ACC112 (cell line): Measurements from ENCODE around the gene MED28.

Source experiments
- H2AFZ ChIP-seq: fragments of 200-600 bp; sonication (generic); one replicate; pipeline ENCODE4 v1.6.0; 2017; ENCODE audit warnings: antibody characterized with exemption, low read length; ENCODE audit not compliant: unreplicated experiment
- H3K27ac ChIP-seq: fragments of 200-600 bp; sonication (generic); 2 replicates; pipeline ENCODE4 v1.5.1; 2014; ENCODE audit warnings: low read depth, mild to moderate bottlenecking, antibody characterized with exemption, low read length, moderate library complexity
- H3K27me3 ChIP-seq: fragments of 200-600 bp; sonication (generic); 2 replicates; pipeline ENCODE4 v1.6.1; 2014; ENCODE audit warnings: mild to moderate bottlenecking, antibody characterized with exemption, low read length, moderate library complexity, mixed read lengths; ENCODE audit not compliant: insufficient read depth
- H3K36me3 ChIP-seq: fragments of 200-600 bp; sonication (generic); 2 replicates; pipeline ENCODE4 v1.6.1; 2016; ENCODE audit warnings: mild to moderate bottlenecking, antibody characterized with exemption, low read length, moderate library complexity, mixed read lengths; ENCODE audit not compliant: insufficient read depth
- H3K4me1 ChIP-seq: fragments of 200-600 bp; sonication (generic); one replicate; pipeline ENCODE4 v1.6.1; 2016; ENCODE audit warnings: low read length, mixed read lengths; ENCODE audit not compliant: insufficient read depth, unreplicated experiment, control insufficient read depth
- H3K4me3 ChIP-seq: fragments of 200-600 bp; sonication (generic); 2 replicates; pipeline ENCODE4 v1.5.1; 2014; ENCODE audit warnings: mild to moderate bottlenecking, low read depth, low read length
- H3K79me2 ChIP-seq: fragments of 200-600 bp; sonication (generic); one replicate; pipeline ENCODE4 v1.6.0; 2016; ENCODE audit warnings: low read length; ENCODE audit not compliant: control insufficient read depth, unreplicated experiment, insufficient read depth

The MED28 gene

GRCh38 chr4:17583941-17584340, 30.5 kb upstream of the MED28 start:
- peaks cover 83% of the 10 kb centered on the region for H3K36me3 ChIP-seq
- peaks cover 58% of the 10 kb centered on the region for H3K79me2 ChIP-seq
- H3K27ac ChIP-seq, result no peak overlapping the region
- H3K27me3 ChIP-seq, result no peaks in the 10 kb centered on the region
- H3K4me3 ChIP-seq, result no peak overlapping the region
- H3K4me1 ChIP-seq, result peaks cover 28% of the 10 kb centered on the region
- H2AFZ ChIP-seq, result no peak overlapping the region

- Histone ChIP-seq H2AFZ (no peak overlapping the region), H3K27ac (no peak overlapping the region), H3K4me1 (peaks cover 21% of the 10 kb centered on the region), H3K36me3 (peaks cover 79% of the 10 kb centered on the region), H3K27me3 (no peaks in the 10 kb centered on the region), H3K79me2 (peaks cover 53% of the 10 kb centered on the region), H3K4me3 (no peak overlapping the region)
Measured at GRCh38 chr4:17584521-17585213, 29.8 kb upstream of the MED28 start.

DNA sequence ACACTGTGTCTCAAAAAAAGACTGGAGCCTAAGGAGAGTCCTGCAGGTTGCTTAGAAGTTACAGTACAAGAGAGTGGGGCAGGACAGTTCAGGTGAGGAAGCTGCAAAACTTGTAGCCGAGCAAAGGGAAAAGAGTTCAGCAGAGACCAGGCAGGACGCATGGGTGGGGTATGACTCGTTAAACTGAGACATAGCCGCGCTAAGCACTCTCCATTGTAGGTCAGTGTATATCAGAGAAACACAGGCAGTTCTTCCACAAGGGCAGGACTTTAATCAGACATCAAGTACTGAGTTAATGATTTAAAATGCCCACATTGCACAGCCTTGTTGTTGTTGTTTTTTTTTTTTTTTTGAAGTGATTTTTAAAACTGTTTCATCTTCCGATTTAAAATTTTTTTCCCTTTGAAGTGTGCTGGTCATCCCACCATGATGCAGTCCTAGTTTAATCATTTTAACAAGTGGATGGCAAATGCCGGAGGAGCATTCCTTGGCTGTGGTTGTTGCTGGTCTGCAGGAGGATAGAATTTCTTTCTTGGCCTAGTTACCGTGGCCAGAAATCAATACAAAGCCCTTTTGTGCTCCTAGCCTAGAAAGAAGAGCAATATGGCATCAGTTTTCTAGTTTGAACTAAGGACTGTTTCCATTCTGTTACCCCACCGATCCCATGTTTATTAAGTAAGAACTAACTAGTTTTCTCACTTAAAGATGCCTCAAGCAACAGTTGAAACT, 27.2 kb upstream of the MED28 start:
- Histone ChIP-seq H3K27ac (no peak overlapping the region), H3K4me1 (no peaks in the 10 kb centered on the region), H3K79me2 (peaks cover 43% of the 10 kb centered on the region), H3K4me3 (no peak overlapping the region), H2AFZ (no peak overlapping the region), H3K36me3 (peaks cover 75% of the 10 kb centered on the region), H3K27me3 (no peaks in the 10 kb centered on the region)

DNA sequence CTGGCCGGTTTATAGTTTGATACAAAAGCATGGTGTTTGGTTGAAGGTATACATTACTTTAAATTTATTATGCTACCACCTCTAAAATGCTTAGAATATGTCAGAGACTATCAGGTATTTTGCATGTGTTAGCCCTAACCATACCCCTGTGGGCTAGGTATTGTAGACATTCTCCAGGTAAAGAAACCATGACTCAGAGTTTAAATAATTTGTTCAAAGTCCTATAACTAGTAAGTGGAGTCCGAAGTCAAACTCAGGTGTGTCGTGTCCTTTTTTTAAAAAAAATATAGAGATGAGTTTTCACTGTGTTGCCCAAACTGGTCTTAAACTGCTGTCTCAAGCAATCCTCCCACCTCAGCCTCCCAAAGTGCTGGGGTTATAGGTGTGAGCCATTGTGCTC, 25.1 kb upstream of the MED28 start:
- H3K27ac ChIP-seq, result no peak overlapping the region

GRCh38 chr4:17595471-17596005, 18.9 kb upstream of the MED28 start:
- Histone ChIP-seq H2AFZ (no peak overlapping the region), H3K27ac (no peak overlapping the region), H3K4me3 (no peak overlapping the region), H3K79me2 (peaks cover 29% of the 10 kb centered on the region), H3K4me1 (no peaks in the 10 kb centered on the region), H3K36me3 (peaks cover 54% of the 10 kb centered on the region), H3K27me3 (no peaks in the 10 kb centered on the region)

More for the DNA sequence above, 25.1 kb upstream of the MED28 start:
- H3K27me3 ChIP-seq, result no peaks in the 10 kb centered on the region
- no peak overlapping the region for H2AFZ ChIP-seq
- peaks cover 42% of the 10 kb centered on the region for H3K79me2 ChIP-seq
- H3K36me3 ChIP-seq, result peaks cover 62% of the 10 kb centered on the region
- no peaks in the 10 kb centered on the region for H3K4me1 ChIP-seq
- H3K4me3 ChIP-seq, result no peak overlapping the region

- no peaks in the 10 kb centered on the region for H3K4me1 ChIP-seq
- no peak overlapping the region for H3K27ac ChIP-seq
Measured at GRCh38 chr4:17597517-17597916, 16.9 kb upstream of the MED28 start.

GRCh38 chr4:17599826-17600225, 14.6 kb upstream of the MED28 start:
- H3K36me3 ChIP-seq, result peaks cover 55% of the 10 kb centered on the region
- no peak overlapping the region for H2AFZ ChIP-seq
- no peak overlapping the region for H3K27ac ChIP-seq
- no peak overlapping the region for H3K4me3 ChIP-seq
- peaks cover 22% of the 10 kb centered on the region for H3K79me2 ChIP-seq
- H3K4me1 ChIP-seq, result no peaks in the 10 kb centered on the region
- H3K27me3 ChIP-seq, result no peaks in the 10 kb centered on the region

More at GRCh38 chr4:17597517-17597916, 16.9 kb upstream of the MED28 start:
- Histone ChIP-seq H3K4me3 (no peak overlapping the region), H3K79me2 (peaks cover 32% of the 10 kb centered on the region), H3K27me3 (no peaks in the 10 kb centered on the region), H3K36me3 (peaks cover 65% of the 10 kb centered on the region), H2AFZ (no peak overlapping the region)

DNA sequence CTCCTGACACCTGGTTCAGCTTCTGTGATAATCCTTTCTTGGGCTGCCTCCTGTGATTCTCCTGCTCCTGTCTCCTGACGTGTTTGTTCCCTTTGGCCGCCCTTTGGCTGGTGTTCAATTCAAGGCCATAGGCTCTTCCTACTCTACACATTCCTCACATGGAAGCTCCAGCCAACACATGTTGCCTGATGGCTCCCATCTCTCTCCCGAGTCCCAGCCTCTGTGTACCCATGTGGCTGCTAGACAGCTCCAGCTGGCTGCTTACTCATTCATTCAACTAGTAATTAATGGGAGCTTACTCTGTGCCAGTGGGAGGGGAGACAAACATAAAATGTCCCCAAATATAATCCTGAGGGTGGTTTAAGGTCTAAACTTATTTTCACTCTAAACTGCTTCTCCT, 9.2 kb upstream of the MED28 start:
- H3K4me3 ChIP-seq, result no peak overlapping the region
- peaks cover 12% of the 10 kb centered on the region for H3K79me2 ChIP-seq
- H3K27me3 ChIP-seq, result no peaks in the 10 kb centered on the region
- peaks cover 52% of the 10 kb centered on the region for H3K36me3 ChIP-seq
- no peaks in the 10 kb centered on the region for H3K4me1 ChIP-seq
- H2AFZ ChIP-seq, result no peak overlapping the region
- no peak overlapping the region for H3K27ac ChIP-seq

DNA sequence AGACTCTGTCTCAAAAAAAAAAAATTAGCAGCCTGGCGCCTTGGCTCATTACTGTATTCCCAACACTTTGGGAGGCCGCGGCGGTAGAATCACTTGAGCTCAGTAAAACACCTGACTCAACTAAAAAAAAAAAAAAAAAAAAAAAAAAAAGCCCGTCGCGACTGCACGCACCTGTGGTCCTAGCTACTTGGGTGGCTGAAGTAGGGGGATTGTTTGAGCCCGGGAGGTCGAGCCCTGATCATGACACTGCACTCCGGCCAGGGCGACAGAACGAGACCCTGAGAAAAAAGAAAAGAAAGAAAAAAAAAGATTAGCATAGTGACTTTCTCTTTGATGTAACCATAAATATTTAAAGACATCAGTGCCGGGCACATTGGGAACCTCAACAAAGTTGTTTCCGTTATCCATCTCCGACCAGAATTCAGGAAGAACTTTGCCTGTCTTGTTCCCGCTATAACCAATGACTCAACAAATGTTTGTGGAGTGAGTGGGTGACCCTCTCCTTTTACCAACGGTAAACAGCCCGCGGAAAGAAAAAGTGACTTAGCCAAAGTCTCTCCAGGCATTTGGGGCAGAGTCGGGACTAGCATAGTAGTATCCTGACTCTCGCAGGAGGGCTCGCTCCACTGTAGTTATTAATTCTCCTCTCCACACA, 553 bp upstream of the MED28 start:
- peaks cover 9% of the 10 kb centered on the region; the same call in 1 of the 2 replicates for H3K36me3 ChIP-seq
- H3K79me2 ChIP-seq, result peaks cover 43% of the 10 kb centered on the region
- peak overlapping the region; percentile 71 for H2AFZ ChIP-seq
- peaks cover 24% of the 10 kb centered on the region for H3K4me1 ChIP-seq
- H3K27ac ChIP-seq, result peak overlapping the region; percentile 81
- no peaks in the 10 kb centered on the region for H3K27me3 ChIP-seq
- H3K4me3 ChIP-seq, result peak overlapping the region; percentile 97

DNA sequence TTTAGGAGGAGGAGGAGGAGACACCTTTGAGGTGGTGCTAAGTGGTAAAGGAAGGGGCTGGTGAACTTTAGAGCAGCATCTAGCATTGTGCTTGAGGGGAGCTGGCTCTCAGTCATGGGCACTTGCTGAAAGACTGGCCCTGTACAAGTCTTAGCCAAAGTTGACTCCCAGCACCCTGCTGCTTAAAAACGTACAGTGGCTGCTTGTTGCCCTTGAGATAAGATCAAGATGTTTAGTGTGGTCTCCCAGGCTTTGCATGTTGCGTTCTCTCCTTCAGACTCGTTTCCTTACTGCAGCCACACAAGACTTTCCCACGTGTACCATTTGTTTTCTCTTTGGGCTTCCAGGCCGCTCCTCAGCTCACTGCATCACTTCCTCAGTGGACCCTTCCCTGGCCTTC, 1.8 kb downstream of the MED28 start:
- Histone ChIP-seq H3K27ac (no peak overlapping the region), H3K4me3 (peak overlapping the region; percentile 97)

More for the DNA sequence above, 1.8 kb downstream of the MED28 start:
- no peak overlapping the region for H2AFZ ChIP-seq
- H3K79me2 ChIP-seq, result peaks cover 59% of the 10 kb centered on the region
- H3K36me3 ChIP-seq, result peaks cover 22% of the 10 kb centered on the region
- peaks cover 40% of the 10 kb centered on the region for H3K4me1 ChIP-seq
- H3K27me3 ChIP-seq, result no peaks in the 10 kb centered on the region
